G401 (cell line): ENCODE measurements around the gene RAE1. TPM values are rescaled to one million over a fixed set of nuclear protein-coding genes. Genes with fewer than 3 reads are reported as not detected.

Experiments
- DNase-seq: peaks from one replicate; pipeline ENCODE4 v3.0.0-alpha.2; 2015; ENCODE audit warnings: low spot score
- in situ Hi-C: cut with HindIII; loops from 2 replicates; pipeline ENCODE4 v1.10.0; 2016; ENCODE audit warnings: low sequenced_read_pairs, mixed read lengths
- total RNA-seq: library from RNA; depleted of rRNA; stranded (reverse); fragments of >200 nt; shearing (Covaris generic); gene quantifications from 2 replicates; pipeline ENCODE4 v1.2.3, GENCODE V29; 2014; rRNA removed

RAE1 gene
- total RNA-seq, 1 experiment from 2014 or later: 81.3 TPM

- in situ Hi-C loops: no loop called here
- DNase-seq: no peak
Observed at GRCh38 chr20:57421253-57422220, 70.5 kb downstream of the RAE1 start.

DNA sequence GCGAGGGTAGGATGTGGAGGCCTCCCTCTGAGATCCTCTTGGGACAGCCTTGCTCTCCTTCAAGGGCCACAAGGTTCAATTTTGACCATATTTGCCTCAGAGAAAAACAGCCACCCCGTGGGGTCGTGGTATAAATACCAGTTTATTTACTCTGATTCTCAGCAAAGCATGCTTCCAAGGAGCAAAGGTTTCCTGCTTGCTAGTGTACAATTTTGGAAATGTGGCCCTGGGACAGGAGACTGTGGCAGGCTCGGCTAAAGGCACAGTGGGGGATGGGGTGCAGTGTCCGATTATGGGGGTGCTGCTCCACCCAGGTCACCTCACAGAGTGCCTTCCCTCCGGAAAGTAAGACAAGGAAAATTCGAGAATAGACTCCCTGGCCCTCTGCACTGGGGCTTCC lies 71.2 kb downstream of the RAE1 start:
- in situ Hi-C loops: no loop called here
- DNase-seq: no peak

DNA sequence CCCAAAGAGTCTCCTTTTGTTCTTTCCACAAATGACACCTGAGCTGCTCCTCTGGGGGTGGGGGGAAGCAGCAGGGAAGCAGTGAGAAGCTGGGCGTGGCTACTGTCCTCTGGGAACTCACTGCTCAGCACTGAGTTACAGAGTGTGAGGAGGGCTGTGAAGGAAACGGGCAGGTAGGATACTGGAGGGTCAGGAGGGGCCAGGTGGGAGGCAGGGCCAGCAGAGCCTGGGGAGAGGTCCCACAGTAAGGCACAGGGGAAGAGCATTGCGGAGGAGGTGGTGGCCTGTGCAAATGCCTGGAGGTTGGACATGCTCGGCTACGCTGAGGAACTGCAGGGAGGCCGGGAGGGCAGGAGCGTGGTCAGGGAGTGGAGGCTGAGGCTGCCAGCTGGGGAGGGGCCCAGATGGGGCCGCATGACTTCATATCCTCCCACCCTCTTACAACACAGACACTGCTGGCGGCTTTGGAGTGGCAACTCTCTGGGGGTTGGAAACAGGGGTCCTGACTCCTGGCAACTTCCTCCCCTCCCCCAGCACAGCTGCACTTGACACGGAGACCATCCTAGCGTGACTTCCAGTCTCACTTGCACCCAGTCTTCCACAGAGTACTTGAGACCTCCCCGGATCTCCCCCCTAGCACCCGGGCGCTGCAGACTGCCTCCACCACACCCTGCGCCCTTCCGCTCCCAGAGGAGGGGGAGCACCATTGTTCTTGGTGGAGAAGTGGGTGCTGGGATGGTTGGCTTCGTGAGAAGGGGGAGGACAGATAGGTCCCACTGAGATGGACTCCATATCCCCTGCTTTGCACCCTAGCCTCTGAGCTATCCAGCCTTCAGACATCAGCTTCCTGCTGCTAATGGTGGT lies 74.3 kb downstream of the RAE1 start:
- DNase-seq: no peak
- in situ Hi-C loops: no loop called here

DNA sequence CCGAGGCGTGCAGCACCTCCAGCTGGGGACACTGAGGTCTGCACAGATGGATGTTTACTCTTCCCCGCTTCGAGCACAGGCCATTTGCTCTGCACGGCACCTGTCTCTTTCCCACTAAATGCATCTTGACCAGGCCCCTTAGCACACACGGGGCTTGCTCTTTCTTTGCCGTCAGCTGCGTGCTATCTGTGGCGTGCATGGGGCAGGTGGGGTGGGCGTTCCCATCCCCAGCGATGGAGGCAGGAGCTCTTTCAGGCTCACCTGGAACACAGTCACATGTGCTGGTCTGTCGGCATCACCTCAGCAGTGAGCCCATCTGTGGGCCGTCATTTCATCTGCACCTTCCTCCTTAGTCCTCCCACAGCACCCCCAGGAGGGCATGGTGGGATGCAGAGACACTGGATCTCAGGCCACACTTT lies 75.2 kb downstream of the RAE1 start:
- no peak for DNase-seq
- in situ Hi-C loops: no loop called here

DNA sequence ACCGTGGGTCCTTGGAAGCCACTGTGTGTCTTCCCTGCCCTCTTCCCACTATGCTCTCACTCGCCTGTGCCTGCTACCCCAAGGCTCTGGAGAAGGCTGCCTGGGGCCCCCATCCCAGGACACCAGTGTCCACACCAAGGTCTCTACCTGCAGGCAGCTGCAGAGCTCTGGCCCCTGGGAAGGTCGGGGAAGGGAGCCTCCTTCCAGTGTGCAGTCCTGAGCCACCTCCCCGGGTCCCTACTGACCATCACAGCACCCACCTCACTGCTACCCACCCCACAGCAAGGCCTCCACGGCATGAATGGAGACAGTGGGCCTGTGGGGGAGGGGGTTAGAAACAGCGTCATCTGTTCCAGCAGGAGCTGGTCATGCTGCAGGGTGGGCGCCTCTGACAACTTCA lies 75.8 kb downstream of the RAE1 start:
- no peak for DNase-seq
- in situ Hi-C loops: no loop called here

GRCh38 chr20:57428324-57429158 lies 77.5 kb downstream of the RAE1 start:
- in situ Hi-C loops: no loop called here
- DNase-seq: peak; percentile 33

Other genes starting within 250 kb of the RAE1 start
- gene BMP7, start 84.6 kb upstream of the RAE1 start, total RNA-seq: 81.3 and 122 TPM in 2 replicates
- gene SPO11, start 21.5 kb upstream of the RAE1 start, total RNA-seq: not detected in 2 replicates
- gene RBM38, start 40.1 kb downstream of the RAE1 start, total RNA-seq: 74.9 and 101 TPM in 2 replicates
- 0.03 and 0.06 TPM in 2 replicates for gene CTCFL, start 173.9 kb downstream of the RAE1 start, total RNA-seq
- gene PCK1, start 209.9 kb downstream of the RAE1 start, total RNA-seq: 0.49 TPM in 1 of 2 replicates, not detected in the other